AG04450 (cell line): ENCODE measurements around the gene ASIC5. TPM values are rescaled to one million over a fixed set of nuclear protein-coding genes. Genes with fewer than 3 reads are reported as not detected.

Experiments used
- CTCF ChIA-PET: fragments of 300-600, 350-600 bp; formaldehyde crosslinking; extraction: SDS; loops from one replicate; lab custom pipeline; 2022; ENCODE audit warnings: antibody characterized with exemption, inconsistent platforms; lab: Charles Lee
- POLR2A ChIA-PET: fragments of 350-600 bp; formaldehyde crosslinking; extraction: SDS; loops from one replicate; lab custom pipeline; 2021; ENCODE audit warnings: antibody characterized with exemption, inconsistent platforms; lab: Yijun Ruan, JAX
- DNase-seq: peaks from one replicate; pipeline ENCODE4 v3.0.0-alpha.2; 2011; ENCODE audit warnings: low read depth, low spot score
- H3K27ac ChIP-seq: one replicate; pipeline ENCODE4 v1.5.1; 2012; ENCODE audit warnings: low read depth, low read length, control low read depth
- H3K27me3 ChIP-seq: one replicate; pipeline ENCODE4 v1.6.0; 2012; ENCODE audit warnings: low read length; ENCODE audit not compliant: control insufficient read depth, insufficient read depth
- H3K4me3 ChIP-seq: 2 replicates; pipeline ENCODE4 v1.5.1; 2011; ENCODE audit warnings: mild to moderate bottlenecking, low read depth, low read length, control low read depth
- H3K9me3 ChIP-seq: 2 replicates; pipeline ENCODE4 v1.5.1; 2012; ENCODE audit warnings: low read length; ENCODE audit not compliant: control insufficient read depth, insufficient read depth
- polyA plus RNA-seq: library from polyadenylated mRNA; depleted of rRNA; stranded (reverse); fragments of >200 nt; gene quantifications from 2 replicates; pipeline ENCODE4 v1.2.3, GENCODE V29; 2011
- TF ChIP-seq, protein P1 (sequence below): IDR thresholded peaks from 2 replicates; pipeline ENCODE4 v1.5.1; 2011; ENCODE audit warnings: low read depth, low read length, control low read depth, inconsistent platforms

Gene ASIC5
- polyA plus RNA-seq, 1 experiment: not detected

GRCh38 chr4:155887045-155887444 is 21.0 kb upstream of the ASIC5 start:
- H3K27ac ChIP-seq: no peak overlapping the region
- TF ChIP-seq, protein P1, sequence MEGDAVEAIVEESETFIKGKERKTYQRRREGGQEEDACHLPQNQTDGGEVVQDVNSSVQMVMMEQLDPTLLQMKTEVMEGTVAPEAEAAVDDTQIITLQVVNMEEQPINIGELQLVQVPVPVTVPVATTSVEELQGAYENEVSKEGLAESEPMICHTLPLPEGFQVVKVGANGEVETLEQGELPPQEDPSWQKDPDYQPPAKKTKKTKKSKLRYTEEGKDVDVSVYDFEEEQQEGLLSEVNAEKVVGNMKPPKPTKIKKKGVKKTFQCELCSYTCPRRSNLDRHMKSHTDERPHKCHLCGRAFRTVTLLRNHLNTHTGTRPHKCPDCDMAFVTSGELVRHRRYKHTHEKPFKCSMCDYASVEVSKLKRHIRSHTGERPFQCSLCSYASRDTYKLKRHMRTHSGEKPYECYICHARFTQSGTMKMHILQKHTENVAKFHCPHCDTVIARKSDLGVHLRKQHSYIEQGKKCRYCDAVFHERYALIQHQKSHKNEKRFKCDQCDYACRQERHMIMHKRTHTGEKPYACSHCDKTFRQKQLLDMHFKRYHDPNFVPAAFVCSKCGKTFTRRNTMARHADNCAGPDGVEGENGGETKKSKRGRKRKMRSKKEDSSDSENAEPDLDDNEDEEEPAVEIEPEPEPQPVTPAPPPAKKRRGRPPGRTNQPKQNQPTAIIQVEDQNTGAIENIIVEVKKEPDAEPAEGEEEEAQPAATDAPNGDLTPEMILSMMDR: no peak
- ChIA-PET CTCF (no interaction called here), POLR2A (no interaction called here)
- DNase-seq: no peak
- no peak overlapping the region for H3K4me3 ChIP-seq
- H3K9me3 ChIP-seq: 0 out of 2 replicates have a peak, but pooled peaks cover 3% of the 10 kb centered on the region
- H3K27me3 ChIP-seq: no peaks in the 10 kb centered on the region

- Histone ChIP-seq H3K27ac (no peak overlapping the region), H3K9me3 (0 out of 2 replicates have a peak, but pooled peaks cover 3% of the 10 kb centered on the region), H3K27me3 (no peaks in the 10 kb centered on the region), H3K4me3 (no peak overlapping the region)
- POLR2A ChIA-PET: no interaction called here
- TF ChIP-seq, protein P1: no peak
- CTCF ChIA-PET: no interaction called here
- no peak for DNase-seq
These were observed 19.6 kb upstream of the ASIC5 start for GRCh38 chr4:155885666-155886065.

- 0 out of 2 replicates have a peak, but pooled peaks cover 3% of the 10 kb centered on the region for H3K9me3 ChIP-seq
- POLR2A ChIA-PET: no interaction called here
- no peak overlapping the region for H3K4me3 ChIP-seq
- H3K27me3 ChIP-seq: no peaks in the 10 kb centered on the region
- H3K27ac ChIP-seq: no peak overlapping the region
- TF ChIP-seq, protein P1: no peak
- DNase-seq: no peak
- CTCF ChIA-PET: no interaction called here
These were observed 17.8 kb upstream of the ASIC5 start for GRCh38 chr4:155883895-155884294.

DNA sequence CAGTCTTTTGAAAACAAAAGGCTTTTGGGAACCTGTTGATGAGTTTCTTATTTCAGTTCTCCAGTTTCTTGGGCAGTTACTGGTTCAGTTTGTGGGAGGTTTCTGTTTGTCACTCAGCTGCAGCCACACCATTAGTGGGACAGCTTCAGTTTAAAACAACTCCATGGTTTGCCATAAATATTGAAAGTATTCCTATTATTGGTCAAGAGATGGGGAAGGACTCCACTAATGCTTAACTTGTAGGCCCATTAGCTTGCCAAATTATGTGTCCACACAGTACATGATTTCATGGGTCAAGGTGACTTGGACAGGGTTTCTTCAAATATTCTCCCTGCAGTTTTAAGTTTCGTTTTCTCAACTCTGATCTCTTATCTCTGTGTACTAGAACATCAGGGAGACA is 15.5 kb upstream of the ASIC5 start:
- CTCF ChIA-PET: no interaction called here
- TF ChIP-seq, protein P1: no peak

DNA sequence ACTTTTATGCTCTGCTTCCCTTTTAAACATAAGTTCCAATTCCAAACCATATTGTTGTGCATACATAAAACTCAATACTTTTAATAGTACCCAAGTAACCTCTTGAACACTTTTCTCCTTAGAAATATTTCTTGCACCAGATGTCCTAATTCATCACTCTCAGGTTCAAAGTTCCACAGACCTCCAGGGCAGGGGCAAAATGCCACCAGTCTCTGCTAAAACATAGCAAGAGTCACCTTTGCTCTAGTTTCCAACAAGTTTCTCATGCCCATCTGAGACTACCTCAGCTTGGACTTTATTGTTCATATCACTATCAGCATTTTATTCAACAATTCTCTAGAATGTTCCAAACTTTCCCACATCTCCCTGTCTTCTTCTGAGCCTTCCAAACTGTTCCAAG is 13.7 kb upstream of the ASIC5 start:
- CTCF ChIA-PET: no interaction called here
- Histone ChIP-seq H3K27me3 (no peaks in the 10 kb centered on the region), H3K4me3 (no peak overlapping the region), H3K9me3 (0 out of 2 replicates have a peak, but pooled peaks cover 10% of the 10 kb centered on the region), H3K27ac (no peak overlapping the region)
- POLR2A ChIA-PET: no interaction called here
- DNase-seq: no peak
- TF ChIP-seq, protein P1: no peak

More for the DNA sequence above, 15.5 kb upstream of the ASIC5 start:
- no peak for DNase-seq
- no peaks in the 10 kb centered on the region for H3K27me3 ChIP-seq
- H3K27ac ChIP-seq: no peak overlapping the region
- 0 out of 2 replicates have a peak, but pooled peaks cover 9% of the 10 kb centered on the region for H3K9me3 ChIP-seq
- POLR2A ChIA-PET: no interaction called here
- H3K4me3 ChIP-seq: no peak overlapping the region
